ENCODE results near the gene SOX13.
"Not testable (repeated sequence)": the region's sequence is repeated elsewhere in the genome, so short reads cannot be mapped to it uniquely, and the experiment has no call there.

The SOX13 gene

GRCh38 chr1:204045430-204045829 lies 27.5 kb upstream of the SOX13 start:
- WGBS (ENCODE audit: insufficient coverage) = 71% methylated on average over 8 of the region's 8 CpGs
- DNase-seq = no peak
- Histone ChIP-seq H3K4me3 (ENCODE audit: control insufficient read depth in 1 of 7, extremely low read depth in 1 of 7, insufficient read depth in 4 of 7, low read depth in 2 of 7, low read length in 6 of 7) (no peak overlapping the region), H3K27ac (ENCODE audit: insufficient read depth in 1 of 2, low read depth in 1 of 2, low read length in 2 of 2, poor library complexity in 1 of 2, severe bottlenecking in 2 of 2) (no peak overlapping the region), H3K9me3 (ENCODE audit: control extremely low read depth in 1 of 5, control insufficient read depth in 4 of 5, insufficient read depth in 2 of 5, low read depth in 1 of 5, low read length in 4 of 5) (no peaks in the 10 kb centered on the region), H3K4me1 (ENCODE audit: control extremely low read depth in 1 of 4, control insufficient read depth in 4 of 4, insufficient read depth in 4 of 4, low read length in 3 of 4) (peaks cover 0 to 9% (median 5%) of the 10 kb centered on the region in 4 experiments), H3K36me3 (ENCODE audit: control insufficient read depth in 4 of 4, insufficient read depth in 4 of 4, low read length in 3 of 4) (no peaks in the 10 kb centered on the region), H3K27me3 (replicated peaks in 2 of 5; ENCODE audit: control insufficient read depth in 4 of 5, insufficient read depth in 5 of 5, low read length in 4 of 5) (peaks cover 0 to 4% (median 0%) of the 10 kb centered on the region in 5 experiments)
- ChIA-PET POLR2A (no interaction called here), CTCF (no interaction called here)

GRCh38 chr1:204046346-204046745 lies 26.6 kb upstream of the SOX13 start:
- H3K27ac ChIP-seq (ENCODE audit: insufficient read depth in 1 of 2, low read depth in 1 of 2, low read length in 2 of 2, poor library complexity in 1 of 2, severe bottlenecking in 2 of 2) = no peak overlapping the region
- H3K4me1 ChIP-seq (ENCODE audit: control extremely low read depth in 1 of 4, control insufficient read depth in 4 of 4, insufficient read depth in 4 of 4, low read length in 3 of 4) = peaks cover 0 to 9% (median 5%) of the 10 kb centered on the region in 4 experiments
- no peaks in the 10 kb centered on the region for H3K36me3 ChIP-seq (ENCODE audit: control insufficient read depth in 4 of 4, insufficient read depth in 4 of 4, low read length in 3 of 4)
- H3K4me3 ChIP-seq (ENCODE audit: control insufficient read depth in 1 of 7, extremely low read depth in 1 of 7, insufficient read depth in 4 of 7, low read depth in 2 of 7, low read length in 6 of 7) = no peak overlapping the region
- no peaks in the 10 kb centered on the region for H3K9me3 ChIP-seq (ENCODE audit: control extremely low read depth in 1 of 5, control insufficient read depth in 4 of 5, insufficient read depth in 2 of 5, low read depth in 1 of 5, low read length in 4 of 5)
- peaks cover 0 to 4% (median 0%) of the 10 kb centered on the region in 5 experiments for H3K27me3 ChIP-seq (replicated peaks in 2 of 5; ENCODE audit: control insufficient read depth in 4 of 5, insufficient read depth in 5 of 5, low read length in 4 of 5)
- ChIA-PET POLR2A (no interaction called here), CTCF (no interaction called here)
- 100% methylated on average over 4 of the region's 5 CpGs for WGBS (ENCODE audit: insufficient coverage)
- no peak for DNase-seq

- DNase-seq; H3K4me1 ChIP-seq (ENCODE audit: control extremely low read depth in 1 of 4, control insufficient read depth in 4 of 4, insufficient read depth in 4 of 4, low read length in 3 of 4); H3K36me3 ChIP-seq (ENCODE audit: control insufficient read depth in 4 of 4, insufficient read depth in 4 of 4, low read length in 3 of 4); CTCF ChIA-PET; POLR2A ChIA-PET; H3K27me3 ChIP-seq (replicated peaks in 2 of 5; ENCODE audit: control insufficient read depth in 4 of 5, insufficient read depth in 5 of 5, low read length in 4 of 5); H3K27ac ChIP-seq (ENCODE audit: insufficient read depth in 1 of 2, low read depth in 1 of 2, low read length in 2 of 2, poor library complexity in 1 of 2, severe bottlenecking in 2 of 2); H3K9me3 ChIP-seq (ENCODE audit: control extremely low read depth in 1 of 5, control insufficient read depth in 4 of 5, insufficient read depth in 2 of 5, low read depth in 1 of 5, low read length in 4 of 5); H3K4me3 ChIP-seq (ENCODE audit: control insufficient read depth in 1 of 7, extremely low read depth in 1 of 7, insufficient read depth in 4 of 7, low read depth in 2 of 7, low read length in 6 of 7): not testable (repeated sequence)
- WGBS (ENCODE audit: insufficient coverage) = no CpG with 5 or more reads among the region's 3 CpGs
Observed at GRCh38 chr1:204048796-204049195, 24.1 kb upstream of the SOX13 start.

GRCh38 chr1:204051258-204051657 lies 21.7 kb upstream of the SOX13 start:
- CTCF ChIA-PET = interaction anchor here (1.1 kb wide), 1 partner anchor 177 kb away, joined by 3 read pairs; no protein-coding TSS in a partner anchor
- no peak for DNase-seq
- POLR2A ChIA-PET = no interaction called here

GRCh38 chr1:204051718-204052117 lies 21.2 kb upstream of the SOX13 start:
- Histone ChIP-seq H3K36me3 (ENCODE audit: control insufficient read depth in 4 of 4, insufficient read depth in 4 of 4, low read length in 3 of 4) (no peaks in the 10 kb centered on the region), H3K4me1 (ENCODE audit: control extremely low read depth in 1 of 4, control insufficient read depth in 4 of 4, insufficient read depth in 4 of 4, low read length in 3 of 4) (no peaks in the 10 kb centered on the region), H3K27me3 (replicated peaks in 2 of 5; ENCODE audit: control insufficient read depth in 4 of 5, insufficient read depth in 5 of 5, low read length in 4 of 5) (no peaks in the 10 kb centered on the region), H3K27ac (ENCODE audit: insufficient read depth in 1 of 2, low read depth in 1 of 2, low read length in 2 of 2, poor library complexity in 1 of 2, severe bottlenecking in 2 of 2) (no peak overlapping the region), H3K4me3 (ENCODE audit: control insufficient read depth in 1 of 7, extremely low read depth in 1 of 7, insufficient read depth in 4 of 7, low read depth in 2 of 7, low read length in 6 of 7) (no peak overlapping the region), H3K9me3 (ENCODE audit: control extremely low read depth in 1 of 5, control insufficient read depth in 4 of 5, insufficient read depth in 2 of 5, low read depth in 1 of 5, low read length in 4 of 5) (no peaks in the 10 kb centered on the region)
- POLR2A ChIA-PET = no interaction called here
- DNase-seq = no peak
- CTCF ChIA-PET = interaction anchor here (1.1 kb wide), 1 partner anchor 177 kb away, joined by 3 read pairs; no protein-coding TSS in a partner anchor

More at GRCh38 chr1:204051258-204051657, 21.7 kb upstream of the SOX13 start:
- Histone ChIP-seq H3K27me3 (replicated peaks in 2 of 5; ENCODE audit: control insufficient read depth in 4 of 5, insufficient read depth in 5 of 5, low read length in 4 of 5) (no peaks in the 10 kb centered on the region), H3K4me1 (ENCODE audit: control extremely low read depth in 1 of 4, control insufficient read depth in 4 of 4, insufficient read depth in 4 of 4, low read length in 3 of 4) (no peaks in the 10 kb centered on the region), H3K4me3 (ENCODE audit: control insufficient read depth in 1 of 7, extremely low read depth in 1 of 7, insufficient read depth in 4 of 7, low read depth in 2 of 7, low read length in 6 of 7) (no peak overlapping the region), H3K36me3 (ENCODE audit: control insufficient read depth in 4 of 4, insufficient read depth in 4 of 4, low read length in 3 of 4) (no peaks in the 10 kb centered on the region), H3K9me3 (ENCODE audit: control extremely low read depth in 1 of 5, control insufficient read depth in 4 of 5, insufficient read depth in 2 of 5, low read depth in 1 of 5, low read length in 4 of 5) (no peaks in the 10 kb centered on the region), H3K27ac (ENCODE audit: insufficient read depth in 1 of 2, low read depth in 1 of 2, low read length in 2 of 2, poor library complexity in 1 of 2, severe bottlenecking in 2 of 2) (no peak overlapping the region)
- 83% methylated on average over 2 of the region's 5 CpGs for WGBS (ENCODE audit: insufficient coverage)

- no CpG with 5 or more reads among the region's 2 CpGs for WGBS (ENCODE audit: insufficient coverage)
- Histone ChIP-seq H3K36me3 (ENCODE audit: control insufficient read depth in 4 of 4, insufficient read depth in 4 of 4, low read length in 3 of 4) (no peaks in the 10 kb centered on the region), H3K4me1 (ENCODE audit: control extremely low read depth in 1 of 4, control insufficient read depth in 4 of 4, insufficient read depth in 4 of 4, low read length in 3 of 4) (no peaks in the 10 kb centered on the region), H3K4me3 (ENCODE audit: control insufficient read depth in 1 of 7, extremely low read depth in 1 of 7, insufficient read depth in 4 of 7, low read depth in 2 of 7, low read length in 6 of 7) (no peak overlapping the region), H3K27ac (ENCODE audit: insufficient read depth in 1 of 2, low read depth in 1 of 2, low read length in 2 of 2, poor library complexity in 1 of 2, severe bottlenecking in 2 of 2) (no peak overlapping the region), H3K9me3 (ENCODE audit: control extremely low read depth in 1 of 5, control insufficient read depth in 4 of 5, insufficient read depth in 2 of 5, low read depth in 1 of 5, low read length in 4 of 5) (no peaks in the 10 kb centered on the region), H3K27me3 (replicated peaks in 2 of 5; ENCODE audit: control insufficient read depth in 4 of 5, insufficient read depth in 5 of 5, low read length in 4 of 5) (no peaks in the 10 kb centered on the region)
- CTCF ChIA-PET = interaction anchor here (1.4 kb wide), 1 partner anchor 75 kb away, joined by 3 read pairs; no protein-coding TSS in a partner anchor
- no peak for DNase-seq
- POLR2A ChIA-PET = no interaction called here
Observed at GRCh38 chr1:204053893-204054292, 19.0 kb upstream of the SOX13 start.

- Histone ChIP-seq H3K9me3 (ENCODE audit: control extremely low read depth in 1 of 5, control insufficient read depth in 4 of 5, insufficient read depth in 2 of 5, low read depth in 1 of 5, low read length in 4 of 5) (no peaks in the 10 kb centered on the region), H3K36me3 (ENCODE audit: control insufficient read depth in 4 of 4, insufficient read depth in 4 of 4, low read length in 3 of 4) (no peaks in the 10 kb centered on the region), H3K4me1 (ENCODE audit: control extremely low read depth in 1 of 4, control insufficient read depth in 4 of 4, insufficient read depth in 4 of 4, low read length in 3 of 4) (peaks cover 0 to under 1% (median 0%) of the 10 kb centered on the region in 4 experiments), H3K27ac (ENCODE audit: insufficient read depth in 1 of 2, low read depth in 1 of 2, low read length in 2 of 2, poor library complexity in 1 of 2, severe bottlenecking in 2 of 2) (no peak overlapping the region), H3K27me3 (replicated peaks in 2 of 5; ENCODE audit: control insufficient read depth in 4 of 5, insufficient read depth in 5 of 5, low read length in 4 of 5) (peaks cover 0 to 2% (median 0%) of the 10 kb centered on the region in 5 experiments), H3K4me3 (ENCODE audit: control insufficient read depth in 1 of 7, extremely low read depth in 1 of 7, insufficient read depth in 4 of 7, low read depth in 2 of 7, low read length in 6 of 7) (no peak overlapping the region)
- POLR2A ChIA-PET = no interaction called here
- no peak for DNase-seq
- CTCF ChIA-PET = no interaction called here
- WGBS (ENCODE audit: insufficient coverage) = 100% methylated on average over 6 of the region's 7 CpGs
Observed at GRCh38 chr1:204059970-204060369, 12.9 kb upstream of the SOX13 start.

All from common myeloid progenitor, CD34-positive (primary cell).